Neural crest cell (in vitro differentiated cells): Measurements from ENCODE around the gene AKR1B1. TPM values are rescaled to one million over a fixed set of nuclear protein-coding genes. Genes with fewer than 3 reads are reported as not detected.

ENCODE experiments used
- DNase-seq: peaks from one replicate; pipeline ENCODE4 v3.0.0; 2021; ENCODE audit warnings: low read depth, mixed read lengths, low spot score
- H3K27ac Mint-ChIP-seq: one replicate; pipeline ENCODE4 v1.8.0; 2021; ENCODE audit warnings: mild to moderate bottlenecking, mixed read lengths; ENCODE audit not compliant: unreplicated experiment
- H3K27me3 Mint-ChIP-seq: 2 replicates; pipeline ENCODE4 v1.8.0; 2021; ENCODE audit warnings: low read depth, mild to moderate bottlenecking, mixed read lengths
- H3K36me3 Mint-ChIP-seq: 2 replicates; pipeline ENCODE4 v1.8.0; 2021; ENCODE audit warnings: low read depth, mild to moderate bottlenecking, mixed read lengths
- H3K4me1 Mint-ChIP-seq: 2 replicates; pipeline ENCODE4 v1.8.0; 2021; ENCODE audit warnings: mixed read lengths
- H3K4me3 Mint-ChIP-seq: one replicate; pipeline ENCODE4 v1.8.0; 2021; ENCODE audit warnings: mild to moderate bottlenecking, mixed read lengths
- H3K9me3 Mint-ChIP-seq: 2 replicates; pipeline ENCODE4 v1.8.0; 2021; ENCODE audit warnings: mixed read lengths
- total RNA-seq: library from RNA; stranded (reverse); gene quantifications from 2 replicates; pipeline ENCODE4 v1.2.1, GENCODE V29; 2021
- TF ChIP-seq, protein P1 (sequence below): fragments of 200-600 bp; sonication (generic); conservative IDR thresholded peaks from 2 replicates; pipeline ENCODE4 v1.5.0; 2021; ENCODE audit warnings: antibody characterized with exemption, mild to moderate bottlenecking

The AKR1B1 gene
- total RNA-seq, 1 donor from 2014 or later = 204 TPM

DNA sequence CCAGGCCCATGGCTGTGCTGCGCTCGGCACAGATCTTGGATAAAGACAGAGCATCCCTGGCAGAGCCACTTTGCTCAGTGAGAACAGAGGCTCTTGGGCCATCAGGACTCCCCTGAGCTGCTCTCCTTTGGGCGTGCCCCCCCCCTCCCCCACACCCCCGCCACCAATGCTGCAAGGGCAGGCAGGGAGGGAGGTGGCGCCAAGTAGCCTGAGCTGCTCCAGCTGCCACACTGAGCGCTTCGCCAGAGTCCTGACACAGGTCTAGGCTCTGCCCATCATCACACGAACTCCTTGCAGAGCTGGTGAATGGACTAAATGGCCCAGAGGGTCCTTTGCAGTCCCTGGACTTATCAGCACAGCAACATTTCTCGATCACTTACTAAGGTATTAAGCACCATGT is 12.5 kb downstream of the AKR1B1 start:
- DNase-seq = no peak
- no peaks in the 10 kb centered on the region for H3K4me1 Mint-ChIP-seq
- TF ChIP-seq, protein P1, sequence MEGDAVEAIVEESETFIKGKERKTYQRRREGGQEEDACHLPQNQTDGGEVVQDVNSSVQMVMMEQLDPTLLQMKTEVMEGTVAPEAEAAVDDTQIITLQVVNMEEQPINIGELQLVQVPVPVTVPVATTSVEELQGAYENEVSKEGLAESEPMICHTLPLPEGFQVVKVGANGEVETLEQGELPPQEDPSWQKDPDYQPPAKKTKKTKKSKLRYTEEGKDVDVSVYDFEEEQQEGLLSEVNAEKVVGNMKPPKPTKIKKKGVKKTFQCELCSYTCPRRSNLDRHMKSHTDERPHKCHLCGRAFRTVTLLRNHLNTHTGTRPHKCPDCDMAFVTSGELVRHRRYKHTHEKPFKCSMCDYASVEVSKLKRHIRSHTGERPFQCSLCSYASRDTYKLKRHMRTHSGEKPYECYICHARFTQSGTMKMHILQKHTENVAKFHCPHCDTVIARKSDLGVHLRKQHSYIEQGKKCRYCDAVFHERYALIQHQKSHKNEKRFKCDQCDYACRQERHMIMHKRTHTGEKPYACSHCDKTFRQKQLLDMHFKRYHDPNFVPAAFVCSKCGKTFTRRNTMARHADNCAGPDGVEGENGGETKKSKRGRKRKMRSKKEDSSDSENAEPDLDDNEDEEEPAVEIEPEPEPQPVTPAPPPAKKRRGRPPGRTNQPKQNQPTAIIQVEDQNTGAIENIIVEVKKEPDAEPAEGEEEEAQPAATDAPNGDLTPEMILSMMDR = no peak
- H3K36me3 Mint-ChIP-seq = peaks cover 16% of the 10 kb centered on the region
- no peaks in the 10 kb centered on the region for H3K27me3 Mint-ChIP-seq
- no peak overlapping the region for H3K4me3 Mint-ChIP-seq
- H3K27ac Mint-ChIP-seq = no peak overlapping the region
- H3K9me3 Mint-ChIP-seq = no peaks in the 10 kb centered on the region

DNA sequence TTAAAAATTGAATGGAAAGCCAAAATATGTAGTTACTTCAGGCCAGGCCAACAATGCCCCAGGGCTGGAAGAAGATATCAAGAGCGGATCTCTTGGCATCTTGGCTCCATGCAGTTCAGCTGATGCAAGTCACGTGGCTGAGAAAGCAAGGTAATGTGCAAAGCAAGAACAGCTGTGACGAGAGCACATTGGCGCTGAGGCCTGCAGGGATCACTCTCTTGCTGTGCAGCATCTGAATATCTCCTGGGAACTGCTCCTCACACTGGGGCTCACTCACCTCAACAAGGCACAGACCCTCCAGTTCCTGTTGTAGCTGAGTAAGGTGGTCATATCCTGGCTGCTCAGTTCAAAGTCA is 14.0 kb downstream of the AKR1B1 start:
- DNase-seq = no peak
- TF ChIP-seq, protein P1 = no peak
- Mint-ChIP-seq H3K27ac (no peak overlapping the region), H3K9me3 (no peaks in the 10 kb centered on the region), H3K4me1 (no peaks in the 10 kb centered on the region), H3K4me3 (no peak overlapping the region), H3K27me3 (no peaks in the 10 kb centered on the region), H3K36me3 (peaks cover 27% of the 10 kb centered on the region)

DNA sequence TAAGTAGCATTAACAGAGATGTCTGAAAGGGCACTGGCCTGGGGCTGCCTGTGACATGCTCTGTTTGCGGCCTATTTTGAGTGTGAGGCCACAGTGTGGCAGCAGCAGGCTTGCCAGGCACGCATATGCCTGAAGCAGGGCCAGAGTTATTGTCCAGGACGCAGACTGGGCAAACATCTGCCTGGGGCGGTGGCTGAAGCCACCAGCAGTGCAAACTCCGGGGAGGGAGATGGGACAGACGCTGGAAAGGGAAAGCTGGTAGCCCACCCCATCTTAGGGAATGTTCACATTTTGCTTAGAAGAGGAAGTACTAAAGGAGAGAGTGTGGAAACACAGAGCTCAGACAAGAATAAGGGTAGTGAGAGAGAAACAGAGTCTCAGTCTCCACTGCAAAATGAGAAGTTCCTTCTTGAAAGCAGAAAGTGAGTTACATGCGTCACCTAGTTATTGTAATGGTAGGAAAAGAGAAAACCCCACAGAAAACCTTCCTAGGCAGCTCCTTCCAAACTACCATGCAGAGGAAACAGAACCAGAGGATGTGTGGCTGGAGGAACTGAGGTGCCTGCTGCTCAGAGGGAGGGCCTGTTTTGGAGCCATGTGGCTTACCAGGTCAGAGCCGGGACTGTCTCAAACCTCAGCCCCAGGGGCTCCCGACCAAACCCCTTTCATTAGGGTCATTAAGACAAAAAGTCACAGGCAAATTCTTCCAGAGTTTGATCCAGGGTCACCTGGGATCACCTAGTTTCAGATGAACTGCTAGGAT is 14.5 kb downstream of the AKR1B1 start:
- Mint-ChIP-seq H3K4me3 (no peak overlapping the region), H3K36me3 (peaks cover 33% of the 10 kb centered on the region), H3K4me1 (no peaks in the 10 kb centered on the region), H3K27me3 (no peaks in the 10 kb centered on the region), H3K27ac (peak overlapping the region; percentile 44), H3K9me3 (no peaks in the 10 kb centered on the region)
- DNase-seq = no peak
- TF ChIP-seq, protein P1 = no peak

DNA sequence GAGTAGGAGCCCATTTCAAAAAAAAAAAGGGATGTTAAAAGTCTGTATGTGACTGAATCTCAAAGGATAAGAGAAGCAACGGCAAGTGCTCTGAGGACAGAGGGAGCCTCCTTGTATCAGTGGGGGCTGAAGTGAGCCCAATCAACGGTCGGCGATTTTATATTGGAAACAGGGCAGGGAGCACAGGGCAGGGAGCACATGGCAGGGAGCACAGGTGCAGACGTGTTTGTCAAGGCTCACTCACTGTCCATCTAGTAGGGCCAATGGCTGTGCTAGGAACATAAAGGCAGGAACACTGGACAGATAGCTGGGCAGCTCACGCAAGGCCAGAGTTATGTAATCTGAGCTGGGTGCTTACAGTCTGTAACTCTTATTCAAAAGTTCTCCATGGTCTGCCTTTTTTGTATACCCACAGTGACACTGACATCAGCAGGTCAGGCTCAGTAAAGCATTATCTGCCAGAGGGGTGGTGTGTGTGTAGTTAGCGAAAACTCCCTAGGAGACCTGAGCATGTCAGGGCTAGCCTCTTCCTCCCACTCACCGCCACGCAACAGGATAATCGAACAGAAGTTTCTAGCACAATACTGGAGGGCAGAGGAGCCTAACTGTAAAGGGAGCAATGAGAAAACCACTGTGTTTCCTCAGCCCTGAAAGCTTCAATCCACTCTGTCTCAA is 15.4 kb downstream of the AKR1B1 start:
- Mint-ChIP-seq H3K9me3 (peaks cover 3% of the 10 kb centered on the region), H3K36me3 (peaks cover 41% of the 10 kb centered on the region), H3K27ac (peak overlapping the region; percentile 50), H3K4me1 (no peaks in the 10 kb centered on the region), H3K27me3 (no peaks in the 10 kb centered on the region), H3K4me3 (no peak overlapping the region)
- DNase-seq = no peak
- TF ChIP-seq, protein P1 = no peak

DNA sequence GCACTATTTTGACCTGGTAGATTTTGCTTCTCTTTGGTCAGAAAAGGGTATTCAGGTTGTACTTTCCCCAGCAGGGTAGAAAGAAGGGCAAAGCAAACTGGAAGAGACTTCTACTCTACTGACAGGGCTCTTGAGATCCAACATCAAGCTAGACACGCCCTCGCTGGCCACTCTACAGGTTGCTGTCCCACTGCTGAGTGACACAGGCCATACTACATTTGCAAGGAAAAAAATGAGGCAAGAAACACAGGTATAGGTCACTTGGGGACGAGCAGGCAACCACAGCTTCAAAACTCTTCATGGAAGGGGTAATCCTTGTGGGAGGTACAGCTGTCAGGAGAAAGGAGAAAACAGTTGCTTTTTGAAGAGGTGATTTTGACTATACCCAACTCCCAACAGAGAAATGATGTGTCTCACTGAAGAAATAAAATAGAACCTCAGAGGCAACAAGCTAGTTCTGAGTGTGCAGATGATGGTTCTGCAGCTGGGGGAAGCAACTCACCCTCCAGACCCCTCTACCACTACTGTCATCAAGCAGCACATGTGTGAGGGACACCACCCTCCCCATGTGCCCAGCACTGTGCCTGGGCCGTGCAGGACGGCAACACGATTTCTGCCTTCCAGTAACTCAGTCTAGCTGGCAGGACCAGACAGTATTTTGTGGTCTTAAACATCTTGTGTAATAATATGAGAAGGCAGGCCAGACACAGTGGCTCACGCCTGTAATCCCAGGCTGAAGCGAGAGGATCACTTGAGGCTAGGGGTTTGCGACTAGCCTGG is 16.3 kb downstream of the AKR1B1 start:
- peaks cover 47% of the 10 kb centered on the region for H3K36me3 Mint-ChIP-seq
- TF ChIP-seq, protein P1 = no peak
- H3K9me3 Mint-ChIP-seq = peaks cover 6% of the 10 kb centered on the region
- no peak for DNase-seq
- no peaks in the 10 kb centered on the region for H3K4me1 Mint-ChIP-seq
- no peaks in the 10 kb centered on the region for H3K27me3 Mint-ChIP-seq
- no peak overlapping the region for H3K4me3 Mint-ChIP-seq
- no peak overlapping the region for H3K27ac Mint-ChIP-seq
